Fibroblast of lung (primary cell): Measurements from ENCODE around the gene DNAI1.

Experiments used
- CTCF ChIP-seq, 2 donors: IDR thresholded peaks in 1 of 2; conservative IDR thresholded peaks in 1 of 2; 1 replicate in 1 of 2; 2 replicates in 1 of 2; pipeline ENCODE4 v1.5.1; 2011 to 2012; ENCODE audit warnings: low read length in 2 of 2, control low read depth in 1 of 2, inconsistent platforms in 1 of 2, low read depth in 1 of 2, mild to moderate bottlenecking in 1 of 2
- EZH2 ChIP-seq: IDR thresholded peaks from 2 replicates; pipeline ENCODE4 v1.5.1; 2012; ENCODE audit warnings: low read length, control low read depth, mild to moderate bottlenecking; ENCODE audit errors: missing control alignments

GRCh38 chr9:34456151-34456550, 2.5 kb upstream of the DNAI1 start:
- no peak for TF ChIP-seq EZH2
- TF ChIP-seq CTCF (conservative IDR thresholded peaks at IDR 0.05 in 1 of 2, IDR thresholded peaks at IDR 0.05 in 1 of 2; ENCODE audit: low read depth in 1 of 2, low read length in 2 of 2) = no peak
